ACHN (cell line): ENCODE results near the gene NRL.

Experiments used
- DNase-seq: peaks from one replicate; pipeline ENCODE4 v3.0.0-alpha.2; 2015
- in situ Hi-C: cut with HindIII; loops from 2 replicates; pipeline ENCODE4 v1.10.0; 2017; ENCODE audit warnings: low sequenced_read_pairs, low pct_ligation_motif_present, low pct_unique_long_range_greater_than_20kb

Gene NRL

DNA sequence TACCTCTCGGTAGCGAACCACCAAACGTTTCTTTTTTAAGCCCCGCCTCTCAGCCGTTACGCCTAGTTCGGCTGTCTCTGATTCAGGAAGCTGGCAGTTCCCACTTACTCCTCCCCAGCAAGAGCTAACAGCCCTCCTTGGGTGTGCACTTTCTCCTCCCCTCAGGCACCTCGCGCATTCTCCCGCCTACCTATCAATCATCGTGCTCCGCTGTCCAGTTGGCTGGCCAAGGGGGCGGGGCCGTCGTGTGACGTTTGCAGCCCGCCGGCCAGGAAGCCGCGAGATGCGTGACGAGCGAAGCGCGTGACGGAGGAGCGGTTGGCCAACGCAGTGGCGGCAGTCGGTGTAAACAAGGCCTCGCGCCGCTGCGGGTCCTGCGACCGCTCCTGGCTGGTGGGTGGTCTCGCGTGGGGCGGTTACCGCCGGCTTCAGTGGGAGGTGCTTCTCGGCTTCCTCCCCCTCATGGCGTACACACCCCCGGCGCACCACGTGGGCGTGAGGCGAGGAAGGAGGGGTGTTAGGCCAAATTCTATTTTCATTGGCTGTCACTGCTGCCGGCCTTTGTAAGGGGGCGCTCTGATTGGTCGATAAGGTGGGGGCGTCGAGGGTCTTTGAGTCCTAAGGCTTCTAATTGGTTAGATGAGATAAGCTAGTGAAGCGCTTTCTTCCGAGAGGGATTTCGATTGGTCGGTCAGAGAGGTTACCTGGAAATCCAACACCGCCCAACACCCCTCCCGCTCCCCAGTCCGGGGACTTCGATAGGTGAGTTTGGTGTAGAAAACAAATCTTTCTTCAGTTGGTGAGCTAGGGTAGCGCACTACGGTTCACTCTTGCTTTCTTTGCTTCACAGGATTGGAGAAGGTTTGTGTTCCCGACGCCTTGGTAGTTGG lies at the start of gene NRL, which contains the start of gene DCAF11:
TSS of gene NRL (minus strand) at position 418 of the 890 bp plus-strand sequence. CDS start 32,101 bp downstream, outside the sequence.
TSS of gene DCAF11 (plus strand) at position 246 of the 890 bp plus-strand sequence. CDS start 818 bp downstream, outside the sequence.
- in situ Hi-C loops = no loop called here
- DNase-seq = peak; percentile 99

- in situ Hi-C loops = no loop called here
Measured at GRCh38 chr14:24162093-24162492, 47.3 kb upstream of the NRL start.

GRCh38 chr14:24160850-24161804 lies 46.4 kb upstream of the NRL start, which contains the start of gene IRF9:
Gene IRF9 (plus strand): TSS chr14:24161265. CDS start chr14:24162145, 880 bp downstream.
- peak; percentile 93 for DNase-seq

More at GRCh38 chr14:24162093-24162492, 47.3 kb upstream of the NRL start:
- no peak for DNase-seq

DNA sequence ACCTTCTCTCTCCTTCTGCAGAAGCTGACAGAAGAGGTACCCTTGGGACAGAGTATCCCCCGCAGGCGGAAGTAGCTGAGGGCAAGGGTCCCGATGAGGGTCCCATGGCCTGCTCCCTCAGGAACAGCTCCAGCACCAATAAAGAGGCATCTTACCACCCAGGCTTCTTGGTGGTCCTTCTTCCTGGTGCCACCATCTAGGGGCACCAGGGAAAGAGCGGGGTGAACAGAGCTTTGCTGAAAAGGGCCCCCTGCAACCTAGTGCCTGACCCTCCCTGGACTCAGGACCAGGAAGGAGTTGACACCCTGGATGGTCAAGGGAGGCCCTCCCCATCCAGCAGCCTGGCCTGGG lies 45.7 kb upstream of the NRL start:
- in situ Hi-C loops = no loop called here
- no peak for DNase-seq

More at GRCh38 chr14:24160850-24161804, 46.4 kb upstream of the NRL start, which contains the start of gene IRF9:
- in situ Hi-C loops = no loop called here

GRCh38 chr14:24159777-24160498 lies 45.2 kb upstream of the NRL start:
- in situ Hi-C loops = no loop called here
- DNase-seq = no peak

- in situ Hi-C loops = no loop called here
Measured at GRCh38 chr14:24157331-24157730, 42.6 kb upstream of the NRL start.

DNA sequence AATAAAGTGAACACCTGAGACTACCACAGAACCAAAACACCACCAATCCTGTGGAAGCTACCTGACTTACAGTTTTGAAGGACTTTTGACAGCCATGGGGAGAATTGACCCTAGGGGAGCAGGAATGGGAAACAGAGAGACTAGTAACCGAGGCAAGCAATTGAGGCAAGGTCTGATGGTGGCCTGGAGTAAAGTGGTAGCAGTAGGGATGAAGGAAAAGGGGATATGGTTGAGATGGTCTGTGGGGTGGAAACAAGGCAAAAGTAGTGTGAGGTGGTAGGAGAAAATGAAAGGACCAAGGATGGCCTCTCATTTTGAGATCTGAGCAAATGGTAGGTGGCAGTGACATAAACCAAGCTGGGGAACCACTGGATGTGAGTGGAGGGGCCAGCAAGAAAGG lies 42.1 kb upstream of the NRL start:
- in situ Hi-C loops = no loop called here
- no peak for DNase-seq

More at GRCh38 chr14:24157331-24157730, 42.6 kb upstream of the NRL start:
- no peak for DNase-seq

- no peak for DNase-seq
- in situ Hi-C loops = no loop called here
Measured at GRCh38 chr14:24155100-24155499, 40.4 kb upstream of the NRL start.

GRCh38 chr14:24151404-24152080 lies 36.8 kb upstream of the NRL start:
- DNase-seq = no peak
- in situ Hi-C loops = no loop called here

GRCh38 chr14:24150993-24151392 lies 36.2 kb upstream of the NRL start:
- in situ Hi-C loops = no loop called here
- no peak for DNase-seq

DNA sequence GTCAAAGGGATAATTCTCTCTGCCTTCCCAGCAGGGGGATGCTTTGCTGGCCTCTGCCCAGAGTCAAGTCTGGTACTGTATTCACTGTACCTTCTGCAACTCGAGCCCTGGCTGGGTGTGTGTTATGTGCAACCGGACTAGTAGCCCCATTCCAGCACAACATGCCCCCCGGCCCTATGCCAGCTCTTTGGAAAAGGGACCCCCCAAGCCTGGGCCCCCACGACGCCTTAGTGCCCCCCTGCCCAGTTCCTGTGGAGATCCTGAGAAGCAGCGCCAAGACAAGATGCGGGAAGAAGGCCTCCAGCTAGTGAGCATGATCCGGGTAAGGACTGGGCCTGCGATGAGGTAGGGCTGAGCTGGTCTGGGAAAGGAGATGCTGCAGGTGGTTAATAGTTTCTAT lies 35.8 kb upstream of the NRL start:
- in situ Hi-C loops = no loop called here
- no peak for DNase-seq

DNA sequence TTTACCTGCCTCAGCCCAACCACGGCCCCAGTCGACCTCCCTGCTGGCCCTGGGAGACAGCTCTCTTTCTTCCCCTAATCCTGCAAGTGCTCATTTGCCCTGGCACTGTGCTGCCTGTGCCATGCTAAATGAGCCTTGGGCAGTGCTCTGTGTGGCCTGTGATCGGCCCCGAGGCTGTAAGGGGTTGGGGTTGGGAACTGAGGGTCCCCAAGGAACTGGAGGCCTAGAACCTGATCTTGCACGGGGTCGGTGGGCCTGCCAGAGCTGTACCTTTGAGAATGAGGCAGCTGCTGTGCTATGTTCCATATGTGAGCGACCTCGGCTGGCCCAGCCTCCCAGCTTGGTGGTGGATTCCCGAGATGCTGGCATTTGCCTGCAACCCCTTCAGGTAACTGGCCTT lies 35.3 kb upstream of the NRL start:
- in situ Hi-C loops = no loop called here
- no peak for DNase-seq

- no peak for DNase-seq
- in situ Hi-C loops = no loop called here
Measured at GRCh38 chr14:24149302-24149969, 34.7 kb upstream of the NRL start.

DNA sequence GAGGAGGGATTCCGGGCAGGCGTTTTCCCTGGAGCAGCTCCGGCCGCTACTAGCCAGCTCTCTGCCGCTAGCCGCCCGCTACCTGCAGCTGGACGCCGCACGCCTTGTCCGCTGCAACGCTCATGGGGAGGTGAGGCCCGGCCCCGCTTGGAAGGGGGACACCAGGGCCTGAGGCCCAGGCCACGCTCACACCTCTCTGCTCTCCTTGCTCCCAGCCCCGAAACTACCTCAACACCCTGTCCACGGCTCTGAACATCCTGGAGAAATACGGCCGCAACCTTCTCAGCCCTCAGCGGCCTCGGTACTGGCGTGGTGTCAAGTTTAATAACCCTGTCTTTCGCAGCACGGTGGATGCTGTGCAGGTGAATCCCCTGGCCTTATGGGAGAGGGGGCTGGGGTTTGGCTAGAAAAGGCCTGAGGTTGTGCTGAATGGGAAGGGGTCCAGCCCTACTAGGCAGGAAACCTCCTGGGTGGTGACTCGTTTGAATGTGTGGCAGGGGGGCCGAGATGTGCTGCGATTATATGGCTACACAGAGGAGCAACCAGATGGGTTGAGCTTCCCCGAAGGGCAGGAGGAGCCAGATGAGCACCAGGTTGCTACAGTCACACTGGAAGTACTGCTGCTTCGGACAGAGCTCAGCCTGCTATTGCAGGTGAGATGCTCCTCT lies 33.1 kb upstream of the NRL start:
- in situ Hi-C loops = no loop called here
- DNase-seq = no peak

- in situ Hi-C loops = no loop called here
- peak; percentile 96 for DNase-seq
Measured at GRCh38 chr14:24146978-24147760, 32.4 kb upstream of the NRL start, which contains the start of gene RNF31. Gene RNF31 (plus strand): TSS chr14:24147498. CDS start chr14:24147699, 201 bp downstream.

DNA sequence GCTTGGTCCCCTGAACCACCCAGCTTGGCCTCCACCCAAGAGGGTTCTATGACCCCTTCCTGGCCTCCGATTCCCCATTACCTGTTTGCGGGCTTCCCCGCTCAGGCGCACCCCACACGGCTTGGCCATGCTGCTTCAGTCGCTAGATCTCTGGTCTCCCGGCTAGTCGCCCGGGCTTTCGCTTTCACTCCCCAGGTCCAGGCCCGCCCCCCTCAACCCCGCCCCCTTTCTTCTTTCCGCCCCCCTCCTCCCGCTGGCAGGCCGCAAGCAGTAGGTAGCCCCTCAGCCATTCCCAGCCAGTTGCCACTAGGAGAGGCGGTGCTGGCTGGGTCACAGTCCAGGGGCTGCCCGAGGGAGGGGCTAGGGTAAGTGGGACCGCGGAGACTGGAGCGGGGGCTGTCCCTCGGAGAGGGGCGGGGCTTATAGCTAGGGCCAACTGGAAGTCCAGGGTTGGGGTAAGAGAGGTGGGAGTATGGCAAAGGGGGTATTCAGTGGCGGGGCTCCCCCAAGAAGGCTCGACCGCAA lies 31.8 kb upstream of the NRL start, which contains the start of gene PSME2:
TSS of gene PSME2 (minus strand) at position 158 of the 525 bp plus-strand sequence. CDS start at position 129, 29 bp downstream.
- in situ Hi-C loops = no loop called here
- DNase-seq = peak; percentile 96
